Gastrocnemius medialis (tissue), 4 donors: ENCODE results near the gene PAPPA2. TPM values are rescaled to one million over a fixed set of nuclear protein-coding genes. Genes with fewer than 3 reads are reported as not detected.

Experiments used
- ATAC-seq, 2 donors: fragments of 150-250 bp; one replicate each; pipeline ENCODE4 v1.9.1; 2016
- DNase-seq, 2 donors: peaks; one replicate each; pipeline ENCODE4 v3.0.0-alpha.2; 2019
- H3K27ac ChIP-seq, 4 donors: fragments of 200-600 bp; sonication (generic); 1 replicate in 1 of 4; 2 replicates in 3 of 4; pipeline ENCODE4 v1.5.1; 2016 to 2018; ENCODE audit warnings: mild to moderate bottlenecking in 2 of 4, moderate library complexity in 1 of 4
- H3K27me3 ChIP-seq, 3 donors: fragments of 200-600 bp; sonication (generic) in 2 of 3; 1 replicate in 1 of 3; 2 replicates in 2 of 3; pipeline versions ENCODE4 v1.5.1 to v1.6.0; 2016 to 2019; ENCODE audit warnings: mild to moderate bottlenecking in 1 of 3, moderate library complexity in 1 of 3
- H3K36me3 ChIP-seq, 2 donors: fragments of 200-600 bp; sonication (generic) in 1 of 2; one replicate each; pipeline ENCODE4 v1.5.1; 2017 to 2018
- H3K4me1 ChIP-seq, 2 donors: fragments of 200-600 bp; sonication (generic) in 1 of 2; one replicate each; pipeline ENCODE4 v1.5.1; 2016 to 2017; ENCODE audit warnings: mild to moderate bottlenecking in 2 of 2
- H3K4me3 ChIP-seq, 4 donors: fragments of 200-600 bp; sonication (generic) in 3 of 4; 1 replicate in 1 of 4; 2 replicates in 3 of 4; pipeline ENCODE4 v1.5.1; 2016 to 2019; ENCODE audit warnings: mild to moderate bottlenecking in 2 of 4
- H3K9me3 ChIP-seq, 3 donors: fragments of 200-600 bp; sonication (generic) in 2 of 3; 1 replicate in 1 of 3; 2 replicates in 2 of 3; pipeline ENCODE4 v1.5.1; 2016 to 2019
- CTCF ChIP-seq, 5 experiments: fragments of 450-650 bp in 3 of 5; fragments of 200-600 bp in 2 of 5; sonication (generic) in 2 of 5; IDR thresholded peaks in 4 of 5; conservative IDR thresholded peaks in 1 of 5; 1 replicate in 4 of 5; 2 replicates in 1 of 5; pipeline ENCODE4 v1.5.1; 2016 to 2019; ENCODE audit warnings: antibody characterized with exemption in 5 of 5, mild to moderate bottlenecking in 3 of 5, moderate library complexity in 3 of 5
- POLR2A ChIP-seq, 2 donors: fragments of 450-650 bp; IDR thresholded peaks; one replicate each; pipeline ENCODE4 v1.6.1; 2017; ENCODE audit warnings: antibody characterized with exemption in 2 of 2, mild to moderate bottlenecking in 2 of 2, moderate library complexity in 2 of 2
- in situ Hi-C, 4 donors: fragments of 200-750 bp; cut with MboI; loops; one replicate each; pipeline versions ENCODE4 v1.15.0 to v1.8.0; 2017; ENCODE audit warnings: low sequenced_read_pairs in 4 of 4
- intact Hi-C: fragments of 100-400 bp; cut with DNase I; formaldehyde crosslinking; loops from one replicate; pipeline ENCODE4 v1.15.1; 2023; ENCODE audit warnings: low total_unique reads
- total RNA-seq, 4 donors: library from RNA; depleted of rRNA; stranded (reverse); fragments of >200 nt; gene quantifications; one replicate each; pipeline versions ENCODE4 v1.1.0 to v1.2.3, GENCODE V29; 2016

Gene PAPPA2
- total RNA-seq, 4 donors from 2014 or later: 0.11 TPM; not detected in 3

DNA sequence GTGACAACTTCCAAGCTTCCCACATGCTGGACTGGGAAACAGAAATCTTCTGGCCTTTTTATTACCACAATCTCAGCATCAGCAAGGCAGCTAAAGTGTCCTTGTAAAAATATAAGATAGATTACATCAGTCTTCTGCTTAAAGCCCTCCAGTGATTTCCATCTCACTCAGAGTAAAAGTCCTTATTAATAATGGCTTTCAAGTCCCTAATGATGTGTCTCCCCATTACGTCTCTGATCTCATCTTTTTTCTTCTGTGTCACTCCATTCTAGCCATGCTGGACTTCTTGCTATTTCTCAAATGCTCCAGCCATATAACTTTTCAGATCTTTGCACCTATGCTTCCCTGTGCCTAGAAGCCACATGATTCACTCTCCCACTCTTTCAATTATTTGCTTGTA, 22.1 kb downstream of the PAPPA2 start:
- no peaks in the 10 kb centered on the region for H3K9me3 ChIP-seq
- DNase-seq: no peak
- H3K27ac ChIP-seq: no peak overlapping the region
- no peaks in the 10 kb centered on the region for H3K36me3 ChIP-seq
- H3K27me3 ChIP-seq: no peaks in the 10 kb centered on the region
- intact Hi-C loops (no loop called here), in situ Hi-C loops (no loop called here)
- no peak for ATAC-seq
- no peak overlapping the region for H3K4me3 ChIP-seq
- no peaks in the 10 kb centered on the region for H3K4me1 ChIP-seq
- TF ChIP-seq POLR2A (IDR thresholded peaks at IDR 0.05) (no peak), CTCF (IDR thresholded peaks at IDR 0.05 in 4 of 5, conservative IDR thresholded peaks at IDR 0.05 in 1 of 5) (no peak)

DNA sequence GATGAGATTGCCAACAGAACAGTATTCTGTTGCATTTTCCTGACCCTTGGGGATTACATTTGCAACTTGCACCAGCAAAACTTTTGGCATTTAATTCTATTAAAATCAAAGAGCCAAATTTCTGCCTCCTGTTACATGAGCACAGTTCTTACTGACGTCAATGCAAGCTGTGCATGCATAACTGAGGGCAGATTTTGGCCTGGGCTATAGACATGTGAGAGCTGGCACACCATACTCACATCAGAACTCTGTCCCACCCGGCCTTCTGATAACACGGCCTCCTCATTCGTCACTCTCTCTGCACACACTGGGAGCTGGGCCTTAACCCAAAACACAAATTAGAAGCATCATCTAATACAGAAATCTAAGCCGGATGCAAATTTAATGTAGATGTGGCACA, 31.5 kb downstream of the PAPPA2 start:
- Histone ChIP-seq H3K4me3 (no peak overlapping the region), H3K36me3 (no peaks in the 10 kb centered on the region), H3K4me1 (no peaks in the 10 kb centered on the region), H3K27me3 (no peaks in the 10 kb centered on the region), H3K27ac (no peak overlapping the region), H3K9me3 (no peaks in the 10 kb centered on the region)
- ATAC-seq (no peak), DNase-seq (no peak)
- TF ChIP-seq POLR2A (IDR thresholded peaks at IDR 0.05) (no peak), CTCF (IDR thresholded peaks at IDR 0.05 in 4 of 5, conservative IDR thresholded peaks at IDR 0.05 in 1 of 5) (no peak)
- in situ Hi-C loops: no loop called here
- intact Hi-C loops: no loop called here

DNA sequence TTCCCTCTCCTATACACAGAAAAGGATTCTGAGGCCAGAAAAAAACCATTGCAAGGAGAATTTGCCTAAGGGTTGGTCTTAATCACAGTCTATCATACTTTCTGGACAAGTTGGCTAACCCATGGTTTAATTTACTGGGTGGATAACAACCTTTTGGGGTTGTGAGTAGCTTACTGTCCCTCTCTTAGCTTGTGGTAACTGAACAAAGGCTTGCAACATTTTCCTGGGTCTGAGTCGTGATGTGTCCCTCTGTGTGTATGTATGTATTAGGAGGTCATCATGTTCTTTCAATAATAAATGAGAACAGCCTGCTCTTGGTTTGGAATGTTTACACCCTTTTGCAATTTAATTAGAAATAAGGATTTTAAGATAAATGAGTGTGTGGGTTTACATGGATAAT, 36.7 kb downstream of the PAPPA2 start:
- TF ChIP-seq CTCF (IDR thresholded peaks at IDR 0.05 in 4 of 5, conservative IDR thresholded peaks at IDR 0.05 in 1 of 5) (no peak), POLR2A (IDR thresholded peaks at IDR 0.05) (no peak)
- H3K4me3 ChIP-seq: no peak overlapping the region
- H3K36me3 ChIP-seq: no peaks in the 10 kb centered on the region
- H3K9me3 ChIP-seq: no peaks in the 10 kb centered on the region
- no peaks in the 10 kb centered on the region for H3K4me1 ChIP-seq
- intact Hi-C loops (no loop called here), in situ Hi-C loops (no loop called here)
- ATAC-seq: no peak
- no peaks in the 10 kb centered on the region for H3K27me3 ChIP-seq
- H3K27ac ChIP-seq: no peak overlapping the region
- DNase-seq: no peak

GRCh38 chr1:176501599-176501998, 38.6 kb downstream of the PAPPA2 start:
- no peaks in the 10 kb centered on the region for H3K36me3 ChIP-seq
- H3K9me3 ChIP-seq: no peaks in the 10 kb centered on the region
- intact Hi-C loops (no loop called here), in situ Hi-C loops (no loop called here)
- ATAC-seq: no peak
- no peak overlapping the region for H3K4me3 ChIP-seq
- TF ChIP-seq POLR2A (IDR thresholded peaks at IDR 0.05) (no peak), CTCF (IDR thresholded peaks at IDR 0.05 in 4 of 5, conservative IDR thresholded peaks at IDR 0.05 in 1 of 5) (no peak)
- no peaks in the 10 kb centered on the region for H3K27me3 ChIP-seq
- H3K27ac ChIP-seq: no peak overlapping the region
- no peak for DNase-seq
- no peaks in the 10 kb centered on the region for H3K4me1 ChIP-seq

DNA sequence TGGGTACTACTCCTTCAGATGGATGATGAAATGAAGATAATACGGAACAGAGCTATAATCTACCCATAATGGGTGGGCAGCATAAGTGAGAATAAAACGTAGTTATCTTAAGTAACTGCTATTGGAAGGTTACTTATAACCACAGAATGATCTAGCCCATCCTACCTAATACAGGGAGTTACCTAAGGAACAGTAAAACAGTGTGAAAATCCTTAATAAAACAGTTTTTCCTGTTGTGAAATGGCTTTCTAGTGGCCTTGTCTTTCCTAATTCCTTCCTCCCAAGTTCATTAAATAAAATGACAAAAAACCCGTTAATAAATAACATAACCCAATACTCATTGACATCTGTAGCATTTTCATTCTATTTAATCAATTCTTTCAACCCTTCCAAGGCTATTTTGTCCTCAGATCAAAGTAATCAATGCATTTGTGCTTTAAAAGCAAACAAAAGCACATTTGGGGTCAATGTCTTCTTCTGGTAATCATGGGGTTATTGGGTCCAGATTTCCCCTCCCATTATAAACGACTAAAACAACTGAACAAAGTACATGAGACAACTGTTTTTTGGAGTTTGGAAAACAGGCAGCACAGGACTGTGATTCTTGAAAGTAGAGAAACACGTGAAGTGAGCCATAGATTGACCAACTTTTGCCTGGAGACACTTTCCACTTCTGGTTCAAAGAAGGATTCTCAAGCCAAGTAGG, 42.0 kb downstream of the PAPPA2 start:
- in situ Hi-C loops: no loop called here
- ATAC-seq: no peak

More for the DNA sequence above, 42.0 kb downstream of the PAPPA2 start:
- H3K27ac ChIP-seq: no peak overlapping the region
- H3K4me3 ChIP-seq: no peak overlapping the region
- TF ChIP-seq CTCF (IDR thresholded peaks at IDR 0.05 in 4 of 5, conservative IDR thresholded peaks at IDR 0.05 in 1 of 5): no peak
- TF ChIP-seq POLR2A (IDR thresholded peaks at IDR 0.05): no peak
- no peak for DNase-seq
- no peaks in the 10 kb centered on the region for H3K4me1 ChIP-seq
- H3K9me3 ChIP-seq: no peaks in the 10 kb centered on the region
- no peaks in the 10 kb centered on the region for H3K36me3 ChIP-seq
- no peaks in the 10 kb centered on the region for H3K27me3 ChIP-seq
- intact Hi-C loops: no loop called here
